Measurements from ENCODE around the gene SMYD3.

SMYD3 gene

DNA sequence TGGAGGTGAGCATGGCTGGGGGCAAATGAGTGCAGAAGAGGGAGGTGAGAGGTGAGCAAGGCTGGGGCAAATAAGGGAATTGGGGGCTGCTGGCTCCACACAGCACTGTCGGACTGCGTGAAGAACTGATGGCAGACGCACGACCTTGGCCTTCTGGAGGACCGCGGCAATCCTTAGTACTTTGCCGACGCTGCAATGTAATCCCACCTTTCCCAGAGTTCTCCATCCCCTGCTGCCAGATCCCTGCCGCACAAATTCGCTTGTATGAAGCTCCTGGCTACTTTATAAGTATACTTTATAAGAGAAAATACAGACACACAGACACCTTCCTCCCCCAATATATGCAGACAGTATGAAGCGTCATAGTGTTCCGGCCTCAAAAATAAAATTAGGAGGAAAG, 472.4 kb downstream of the SMYD3 start:
- no peak for DNase-seq (ENCODE audit: low read depth in 1 of 2, low spot score in 1 of 2)
- H3K4me3 ChIP-seq (replicated peaks; ENCODE audit: insufficient read depth, low read length) = no peak overlapping the region
- no peaks in the 10 kb centered on the region for H3K27me3 ChIP-seq (ENCODE audit: insufficient read depth, poor library complexity, severe bottlenecking)
- TF ChIP-seq GABPA (IDR thresholded peaks at IDR 0.05; ENCODE audit: low read depth) (no peak), SPI1 (IDR thresholded peaks at IDR 0.05; ENCODE audit: borderline replicate concordance, low read depth) (no peak), POLR2AphosphoS5 (IDR thresholded peaks at IDR 0.05; ENCODE audit: low read depth) (no peak)
- TF ChIP-seq, protein P1, sequence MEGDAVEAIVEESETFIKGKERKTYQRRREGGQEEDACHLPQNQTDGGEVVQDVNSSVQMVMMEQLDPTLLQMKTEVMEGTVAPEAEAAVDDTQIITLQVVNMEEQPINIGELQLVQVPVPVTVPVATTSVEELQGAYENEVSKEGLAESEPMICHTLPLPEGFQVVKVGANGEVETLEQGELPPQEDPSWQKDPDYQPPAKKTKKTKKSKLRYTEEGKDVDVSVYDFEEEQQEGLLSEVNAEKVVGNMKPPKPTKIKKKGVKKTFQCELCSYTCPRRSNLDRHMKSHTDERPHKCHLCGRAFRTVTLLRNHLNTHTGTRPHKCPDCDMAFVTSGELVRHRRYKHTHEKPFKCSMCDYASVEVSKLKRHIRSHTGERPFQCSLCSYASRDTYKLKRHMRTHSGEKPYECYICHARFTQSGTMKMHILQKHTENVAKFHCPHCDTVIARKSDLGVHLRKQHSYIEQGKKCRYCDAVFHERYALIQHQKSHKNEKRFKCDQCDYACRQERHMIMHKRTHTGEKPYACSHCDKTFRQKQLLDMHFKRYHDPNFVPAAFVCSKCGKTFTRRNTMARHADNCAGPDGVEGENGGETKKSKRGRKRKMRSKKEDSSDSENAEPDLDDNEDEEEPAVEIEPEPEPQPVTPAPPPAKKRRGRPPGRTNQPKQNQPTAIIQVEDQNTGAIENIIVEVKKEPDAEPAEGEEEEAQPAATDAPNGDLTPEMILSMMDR (IDR thresholded peaks at IDR 0.05; ENCODE audit: insufficient read depth, low read length) = no peak
- TF ChIP-seq, protein P2, sequence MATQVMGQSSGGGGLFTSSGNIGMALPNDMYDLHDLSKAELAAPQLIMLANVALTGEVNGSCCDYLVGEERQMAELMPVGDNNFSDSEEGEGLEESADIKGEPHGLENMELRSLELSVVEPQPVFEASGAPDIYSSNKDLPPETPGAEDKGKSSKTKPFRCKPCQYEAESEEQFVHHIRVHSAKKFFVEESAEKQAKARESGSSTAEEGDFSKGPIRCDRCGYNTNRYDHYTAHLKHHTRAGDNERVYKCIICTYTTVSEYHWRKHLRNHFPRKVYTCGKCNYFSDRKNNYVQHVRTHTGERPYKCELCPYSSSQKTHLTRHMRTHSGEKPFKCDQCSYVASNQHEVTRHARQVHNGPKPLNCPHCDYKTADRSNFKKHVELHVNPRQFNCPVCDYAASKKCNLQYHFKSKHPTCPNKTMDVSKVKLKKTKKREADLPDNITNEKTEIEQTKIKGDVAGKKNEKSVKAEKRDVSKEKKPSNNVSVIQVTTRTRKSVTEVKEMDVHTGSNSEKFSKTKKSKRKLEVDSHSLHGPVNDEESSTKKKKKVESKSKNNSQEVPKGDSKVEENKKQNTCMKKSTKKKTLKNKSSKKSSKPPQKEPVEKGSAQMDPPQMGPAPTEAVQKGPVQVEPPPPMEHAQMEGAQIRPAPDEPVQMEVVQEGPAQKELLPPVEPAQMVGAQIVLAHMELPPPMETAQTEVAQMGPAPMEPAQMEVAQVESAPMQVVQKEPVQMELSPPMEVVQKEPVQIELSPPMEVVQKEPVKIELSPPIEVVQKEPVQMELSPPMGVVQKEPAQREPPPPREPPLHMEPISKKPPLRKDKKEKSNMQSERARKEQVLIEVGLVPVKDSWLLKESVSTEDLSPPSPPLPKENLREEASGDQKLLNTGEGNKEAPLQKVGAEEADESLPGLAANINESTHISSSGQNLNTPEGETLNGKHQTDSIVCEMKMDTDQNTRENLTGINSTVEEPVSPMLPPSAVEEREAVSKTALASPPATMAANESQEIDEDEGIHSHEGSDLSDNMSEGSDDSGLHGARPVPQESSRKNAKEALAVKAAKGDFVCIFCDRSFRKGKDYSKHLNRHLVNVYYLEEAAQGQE (IDR thresholded peaks at IDR 0.05; ENCODE audit: insufficient replicate concordance, low read depth) = no peak
- no peak overlapping the region for H3K27ac ChIP-seq (replicated peaks)

DNA sequence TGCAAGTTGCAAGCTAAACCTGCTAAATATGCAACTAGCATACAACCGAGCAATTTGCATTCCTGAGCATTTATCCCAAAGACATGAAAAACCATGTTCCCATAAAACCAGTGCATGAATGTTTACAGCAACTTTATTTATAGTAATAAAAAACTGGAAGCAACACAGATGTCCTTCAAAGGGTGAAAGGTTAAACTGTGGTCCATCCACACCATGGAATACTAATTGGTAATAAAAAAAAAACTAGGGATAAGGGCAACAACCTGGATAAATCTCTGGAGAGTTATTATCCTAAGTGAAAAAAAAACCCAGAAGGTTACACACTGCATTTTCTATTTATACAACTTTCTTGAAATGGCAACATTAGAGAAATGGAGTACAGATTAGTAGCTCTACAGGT, 474.1 kb downstream of the SMYD3 start:
- Histone ChIP-seq H3K27me3 (ENCODE audit: insufficient read depth, poor library complexity, severe bottlenecking) (no peaks in the 10 kb centered on the region), H3K27ac (replicated peaks) (no peak overlapping the region), H3K4me3 (replicated peaks; ENCODE audit: insufficient read depth, low read length) (no peak overlapping the region)
- TF ChIP-seq, protein P2 (IDR thresholded peaks at IDR 0.05; ENCODE audit: insufficient replicate concordance, low read depth) = no peak
- TF ChIP-seq SPI1 (IDR thresholded peaks at IDR 0.05; ENCODE audit: borderline replicate concordance, low read depth) (no peak), GABPA (IDR thresholded peaks at IDR 0.05; ENCODE audit: low read depth) (no peak), POLR2AphosphoS5 (IDR thresholded peaks at IDR 0.05; ENCODE audit: low read depth) (no peak)
- TF ChIP-seq, protein P1 (IDR thresholded peaks at IDR 0.05; ENCODE audit: insufficient read depth, low read length) = no peak
- DNase-seq (ENCODE audit: low read depth in 1 of 2, low spot score in 1 of 2) = no peak

DNA sequence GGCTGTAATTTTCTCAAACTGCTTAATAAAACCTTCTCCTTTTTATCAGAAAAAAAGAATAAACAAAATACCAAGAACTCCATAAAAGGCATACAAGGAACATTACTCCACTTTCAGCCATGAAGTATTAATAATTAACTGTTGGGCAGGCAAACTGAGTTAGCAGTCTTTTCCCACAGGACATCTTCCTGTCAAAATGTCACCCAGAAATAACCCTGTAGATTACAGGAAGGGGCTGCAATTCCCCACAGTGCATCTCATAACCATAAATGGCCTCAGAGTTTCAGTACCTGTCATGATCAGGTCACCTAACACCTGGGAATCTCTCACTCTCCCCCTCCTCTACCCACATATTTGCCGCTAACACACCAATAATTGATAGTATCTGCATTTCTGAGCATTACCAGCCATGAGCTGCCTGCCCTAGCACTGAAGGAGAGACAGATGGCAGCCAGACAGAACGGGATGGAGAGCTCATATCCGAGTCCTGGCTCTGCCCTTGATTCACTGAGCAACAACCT, 475.0 kb downstream of the SMYD3 start:
- Histone ChIP-seq H3K27ac (replicated peaks) (no peak overlapping the region), H3K27me3 (ENCODE audit: insufficient read depth, poor library complexity, severe bottlenecking) (no peaks in the 10 kb centered on the region), H3K4me3 (replicated peaks; ENCODE audit: insufficient read depth, low read length) (no peak overlapping the region)
- no peak for TF ChIP-seq POLR2AphosphoS5 (IDR thresholded peaks at IDR 0.05; ENCODE audit: low read depth)
- TF ChIP-seq, protein P2 (IDR thresholded peaks at IDR 0.05; ENCODE audit: insufficient replicate concordance, low read depth) = no peak
- TF ChIP-seq SPI1 (IDR thresholded peaks at IDR 0.05; ENCODE audit: borderline replicate concordance, low read depth) = no peak
- no peak for TF ChIP-seq GABPA (IDR thresholded peaks at IDR 0.05; ENCODE audit: low read depth)
- TF ChIP-seq, protein P1 (IDR thresholded peaks at IDR 0.05; ENCODE audit: insufficient read depth, low read length) = no peak
- DNase-seq (ENCODE audit: low read depth in 1 of 2, low spot score in 1 of 2) = no peak
